K562 (cell line): ENCODE results near the gene NKIRAS1. TPM values are rescaled to one million over a fixed set of nuclear protein-coding genes. Genes with fewer than 3 reads are reported as not detected.

ENCODE experiments used
- ATF7 ChIP-seq: fragments of 450-650 bp; IDR thresholded peaks from 2 replicates; pipeline ENCODE4 v1.7.1; 2014; ENCODE audit warnings: mild to moderate bottlenecking, moderate library complexity
- BACH1 ChIP-seq: fragments of 200-800 bp; sonication (Bioruptor generic); IDR thresholded peaks from 2 replicates; pipeline ENCODE4 v1.6.1; 2016; ENCODE audit warnings: missing genetic modification characterization, missing compliant biosample characterization
- BMI1 ChIP-seq: fragments of 150-350 bp; IDR thresholded peaks from 2 replicates; pipeline ENCODE4 v1.6.1; 2014; ENCODE audit warnings: low read length
- CREB1 ChIP-seq, 2 experiments: sonication (generic) in 1 of 2; formaldehyde crosslinking in 1 of 2; IDR thresholded peaks; 2 replicates each; pipeline versions ENCODE4 v1.6.1 to v1.8.0; 2012 to 2022; ENCODE audit warnings: inconsistent platforms in 1 of 2, mild to moderate bottlenecking in 1 of 2, missing genetic modification reagents in 1 of 2, moderate library complexity in 1 of 2
- EWSR1 ChIP-seq: fragments of 450-650 bp; IDR thresholded peaks from 2 replicates; pipeline ENCODE4 v1.6.1; 2018; ENCODE audit warnings: borderline replicate concordance, mild to moderate bottlenecking, low read depth, moderate library complexity; ENCODE audit not compliant: partially characterized antibody
- FOS ChIP-seq: IDR thresholded peaks from 3 replicates; pipeline ENCODE4 v1.6.1; 2011; ENCODE audit not compliant: insufficient read length; ENCODE audit errors: extremely low read depth
- FOXA3 ChIP-seq, 2 experiments: fragments of 450-650 bp in 1 of 2; sonication (generic) in 1 of 2; formaldehyde crosslinking; IDR thresholded peaks in 1 of 2; conservative IDR thresholded peaks in 1 of 2; 2 replicates each; pipeline versions ENCODE4 v1.4.0 to v1.8.0; 2020 to 2022; ENCODE audit warnings: mild to moderate bottlenecking in 2 of 2, missing genetic modification reagents in 1 of 2
- HDAC2 ChIP-seq: fragments of 450-650 bp; IDR thresholded peaks from 2 replicates; pipeline ENCODE4 v1.6.1; 2016; ENCODE audit warnings: mild to moderate bottlenecking
- KDM5B ChIP-seq: fragments of 200-600 bp; sonication (generic); IDR thresholded peaks from 2 replicates; pipeline ENCODE4 v1.6.1; 2012; ENCODE audit warnings: low read depth, mild to moderate bottlenecking, moderate library complexity, low read length, control low read depth, inconsistent platforms; ENCODE audit not compliant: insufficient replicate concordance
- POLR2AphosphoS2 ChIP-seq: IDR thresholded peaks from 2 replicates; pipeline ENCODE4 v1.6.1; 2012; ENCODE audit warnings: low read length, improper control_type of control experiment
- PRPF4 ChIP-seq: fragments of 200-400 bp; formaldehyde crosslinking; IDR thresholded peaks from one replicate; pipeline ENCODE4 v1.6.1; 2017; ENCODE audit warnings: low read length, low read depth, mild to moderate bottlenecking; ENCODE audit not compliant: insufficient read depth, poor library complexity, severe bottlenecking
- SFPQ ChIP-seq: fragments of 200-400 bp; formaldehyde crosslinking; IDR thresholded peaks from 2 replicates; pipeline ENCODE4 v1.6.1; 2017; ENCODE audit warnings: mild to moderate bottlenecking, low read depth, low read length, moderate library complexity
- SRSF3 ChIP-seq: fragments of 200-400 bp; formaldehyde crosslinking; IDR thresholded peaks from 2 replicates; pipeline ENCODE4 v1.6.1; 2016; ENCODE audit warnings: mild to moderate bottlenecking, low read length, moderate library complexity; ENCODE audit not compliant: insufficient read depth
- SUPT5H ChIP-seq: fragments of 450-650 bp; IDR thresholded peaks from 2 replicates; pipeline ENCODE4 v1.6.1; 2016
- TBL1XR1 ChIP-seq, 2 experiments: IDR thresholded peaks; 2 replicates each; pipeline ENCODE4 v1.6.1; 2012; ENCODE audit warnings: improper control_type of control experiment in 2 of 2, low read length in 2 of 2, mild to moderate bottlenecking in 1 of 2
- TCFL5 ChIP-seq: fragments of 250-450 bp; sonication (Bioruptor Pico); conservative IDR thresholded peaks from 2 replicates; pipeline ENCODE4 v1.6.1; 2021; ENCODE audit warnings: mild to moderate bottlenecking, moderate library complexity, matching md5 sums
- ZNF134 ChIP-seq: fragments of 250-450 bp; sonication (Bioruptor Pico); conservative IDR thresholded peaks from 2 replicates; pipeline ENCODE4 v1.4.0; 2020
- ZNF518B ChIP-seq: fragments of 250-450 bp; sonication (Bioruptor Pico); IDR thresholded peaks from 2 replicates; pipeline ENCODE4 v1.5.0; 2021; ENCODE audit warnings: mild to moderate bottlenecking, moderate library complexity
- ZNF717 ChIP-seq: fragments of 250-450 bp; sonication (Bioruptor Pico); IDR thresholded peaks from 2 replicates; pipeline ENCODE4 v1.5.0; 2021
- ZSCAN29 ChIP-seq: fragments of 450-650 bp; IDR thresholded peaks from 2 replicates; pipeline ENCODE4 v1.6.1; 2017
- polyA plus RNA-seq, 8 experiments: library from polyadenylated mRNA; depleted of rRNA in 4 of 8; stranded (reverse) in 5 of 8; unstranded in 3 of 8; fragments of >200 nt; fragmentation: Nextera tagmentation in 2 of 8; fragmentation: Illumina TruSeq in 1 of 8; extraction: Ambion mirVana in 2 of 8; extraction: Trizol in 1 of 8; gene quantifications; 2 replicates each; pipeline versions ENCODE4 v1.2.1 to v1.2.3, GENCODE V29; 2011 to 2014; ENCODE audit warnings: inconsistent platforms in 1 of 8, missing spikeins in 1 of 8
- total RNA-seq, 7 experiments: library from RNA; depleted of rRNA in 6 of 7; stranded (reverse); fragments of >200 nt in 6 of 7; fragmentation: Illumina TruSeq in 2 of 7; extraction: Trizol in 2 of 7; gene quantifications; 2 replicates each; pipeline versions ENCODE4 v1.2.1 to v1.2.3, GENCODE V29; 2011 to 2021; ENCODE audit warnings: low replicate concordance in 1 of 7
- TF ChIP-seq, protein P1 (sequence below): fragments of 450-650 bp; formaldehyde crosslinking; IDR thresholded peaks from 2 replicates; pipeline ENCODE4 v1.4.0; 2020; ENCODE audit warnings: mild to moderate bottlenecking, moderate library complexity
- TF ChIP-seq, protein P2 (sequence below): fragments of 250-450 bp; sonication (Bioruptor Pico); IDR thresholded peaks from 2 replicates; pipeline ENCODE4 v1.4.0; 2020

NKIRAS1 gene
- total and polyA plus RNA-seq, 9 of the 15 experiments (the other 6 are each of a cell fraction or from before 2014, with no cell fraction given), result 5.1 to 10.3 (median 6.3) TPM

- TF ChIP-seq, protein P1, sequence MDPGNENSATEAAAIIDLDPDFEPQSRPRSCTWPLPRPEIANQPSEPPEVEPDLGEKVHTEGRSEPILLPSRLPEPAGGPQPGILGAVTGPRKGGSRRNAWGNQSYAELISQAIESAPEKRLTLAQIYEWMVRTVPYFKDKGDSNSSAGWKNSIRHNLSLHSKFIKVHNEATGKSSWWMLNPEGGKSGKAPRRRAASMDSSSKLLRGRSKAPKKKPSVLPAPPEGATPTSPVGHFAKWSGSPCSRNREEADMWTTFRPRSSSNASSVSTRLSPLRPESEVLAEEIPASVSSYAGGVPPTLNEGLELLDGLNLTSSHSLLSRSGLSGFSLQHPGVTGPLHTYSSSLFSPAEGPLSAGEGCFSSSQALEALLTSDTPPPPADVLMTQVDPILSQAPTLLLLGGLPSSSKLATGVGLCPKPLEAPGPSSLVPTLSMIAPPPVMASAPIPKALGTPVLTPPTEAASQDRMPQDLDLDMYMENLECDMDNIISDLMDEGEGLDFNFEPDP, result no peak
- TF ChIP-seq SRSF3, result no peak
- TF ChIP-seq ATF7, result no peak
- peak; percentile 95 for TF ChIP-seq POLR2AphosphoS2
- TF ChIP-seq ZNF717 (CRISPR knock-in tag), result peak; percentile 51; the same call in 1 of the 2 replicates
- TF ChIP-seq ZNF518B (CRISPR knock-in tag), result no peak; the same call in 1 of the 2 replicates
- peak; percentile 24; the same call in 1 of the 2 replicates for TF ChIP-seq CREB1 (IDR thresholded peaks at IDR 0.05)
- TF ChIP-seq CREB1 (CRISPR knock-in tag; IDR thresholded peaks at IDR 0.05), result no peak
- TF ChIP-seq PRPF4, result no peak
- TF ChIP-seq TCFL5, result no peak
- TF ChIP-seq TBL1XR1 (IDR thresholded peaks at IDR 0.05; ENCODE audit: low read length in 2 of 2), result no peak
- peak; percentile 66 for TF ChIP-seq SUPT5H
- TF ChIP-seq, protein P2, sequence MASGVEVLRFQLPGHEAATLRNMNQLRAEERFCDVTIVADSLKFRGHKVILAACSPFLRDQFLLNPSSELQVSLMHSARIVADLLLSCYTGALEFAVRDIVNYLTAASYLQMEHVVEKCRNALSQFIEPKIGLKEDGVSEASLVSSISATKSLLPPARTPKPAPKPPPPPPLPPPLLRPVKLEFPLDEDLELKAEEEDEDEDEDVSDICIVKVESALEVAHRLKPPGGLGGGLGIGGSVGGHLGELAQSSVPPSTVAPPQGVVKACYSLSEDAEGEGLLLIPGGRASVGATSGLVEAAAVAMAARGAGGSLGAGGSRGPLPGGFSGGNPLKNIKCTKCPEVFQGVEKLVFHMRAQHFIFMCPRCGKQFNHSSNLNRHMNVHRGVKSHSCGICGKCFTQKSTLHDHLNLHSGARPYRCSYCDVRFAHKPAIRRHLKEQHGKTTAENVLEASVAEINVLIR (CRISPR knock-in tag), result no peak
- peak; percentile 55 for TF ChIP-seq EWSR1
- no peak for TF ChIP-seq ZSCAN29
- TF ChIP-seq KDM5B, result peak; percentile 55
- TF ChIP-seq FOXA3 (CRISPR knock-in tag; conservative IDR thresholded peaks at IDR 0.05 in 1 of 2, IDR thresholded peaks at IDR 0.05 in 1 of 2), result no peak
- no peak for TF ChIP-seq SFPQ
- no peak for TF ChIP-seq ZNF134 (CRISPR knock-in tag)
- no peak for TF ChIP-seq BMI1
- no peak for TF ChIP-seq HDAC2
- no peak for TF ChIP-seq BACH1 (tag)
- no peak for TF ChIP-seq FOS
Observed at GRCh38 chr3:23921052-23921511, 4.3 kb upstream of the NKIRAS1 start (continued).
